ENCODE measurements around the gene ACSL5. TPM values are rescaled to one million over a fixed set of nuclear protein-coding genes. Genes with fewer than 3 reads are reported as not detected.
A peak's percentile ranks its signal among the peaks of the same experiment; 100 is the strongest.

Gene ACSL5
- total RNA-seq, 2 experiments from 2014 or later = 25.3 to 25.4 TPM

DNA sequence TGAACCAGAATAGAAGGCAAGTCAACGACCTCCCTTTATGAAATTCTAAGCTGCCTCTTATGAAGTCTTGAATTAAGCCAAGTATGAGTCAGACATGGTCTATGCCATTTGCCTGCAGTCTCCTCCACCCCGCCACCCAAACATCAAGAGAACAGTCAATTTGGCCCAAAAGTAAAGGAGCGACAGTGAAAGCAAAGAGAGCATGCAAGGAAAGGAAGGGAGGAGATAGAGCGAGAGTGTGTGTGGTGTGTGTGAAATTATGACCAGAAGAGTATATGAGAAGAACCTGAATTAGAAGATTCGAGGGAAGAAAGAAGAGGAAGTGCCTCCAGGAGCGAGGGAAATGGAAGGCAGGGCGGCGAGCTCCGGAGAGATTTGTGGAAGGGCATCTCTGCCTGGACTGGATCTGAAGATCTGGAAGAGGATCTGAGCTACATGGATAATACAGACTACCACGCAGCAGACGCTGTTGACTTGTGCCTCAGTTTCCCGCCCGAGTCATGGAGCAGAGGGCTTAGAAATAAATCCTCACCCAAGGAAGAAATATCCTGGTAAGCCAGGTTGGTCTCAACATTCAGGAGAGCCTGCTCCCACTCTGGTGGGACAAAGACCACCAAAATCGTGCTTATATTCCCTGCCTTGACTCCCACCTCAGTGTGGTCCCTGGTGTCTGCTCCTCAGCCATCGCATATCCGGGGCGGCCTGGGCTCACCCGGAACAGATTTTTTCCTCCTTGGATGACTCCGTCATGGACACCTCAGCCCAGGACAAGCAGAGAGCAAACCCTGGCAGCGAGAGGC, 72.3 kb downstream of the ACSL5 start:
- ChIA-PET CTCF (ENCODE audit: unreplicated experiment) (interaction anchor here (1.1 kb wide), 1 partner anchor 71 kb away, joined by 3 read pairs; no protein-coding TSS in a partner anchor), POLR2A (interaction anchor here (0.7 to 1.6 kb wide), 6 partner anchors 11 to 133 kb away, joined by 3 to 5 read pairs (median 4); no protein-coding TSS in a partner anchor)
- Histone ChIP-seq H2AFZ (ENCODE audit: low read length) (peak overlapping the region; percentile 96), H3K36me3 (ENCODE audit: insufficient read depth, low read length) (peaks cover 65% of the 10 kb centered on the region), H3K4me2 (ENCODE audit: low read length) (peak overlapping the region; percentile 84), H3K4me1 (ENCODE audit: insufficient read depth, low read length, poor library complexity, severe bottlenecking) (peaks cover 30% of the 10 kb centered on the region), H4K20me1 (ENCODE audit: insufficient read depth, low read length) (peaks cover 21% of the 10 kb centered on the region; the same call in 1 of the 2 replicates), H3K9me3 (ENCODE audit: low read length) (no peaks in the 10 kb centered on the region), H3K79me2 (ENCODE audit: insufficient read depth, low read depth, low read length) (peaks cover 68% of the 10 kb centered on the region), H3K9me2 (ENCODE audit: insufficient read depth, low read length) (no peaks in the 10 kb centered on the region), H3K4me3 (ENCODE audit: low read depth, low read length, poor library complexity, severe bottlenecking) (peak overlapping the region; percentile 100), H3K27ac (ENCODE audit: low read depth, low read length, poor library complexity, severe bottlenecking) (peak overlapping the region; percentile 59)
- DNase-seq (ENCODE audit: low spot score) = peak; percentile 8
- intact Hi-C loops (cut with micrococcal nuclease; ENCODE audit: unreplicated experiment) = loop anchor here (2.0 to 5.0 kb wide), 2 partner anchors 69 to 264 kb away; partner anchors contain the start of gene GPAM
- TF ChIP-seq EZH2phosphoT487 (IDR thresholded peaks at IDR 0.05; ENCODE audit: borderline replicate concordance, low read depth, low read length) = no peak
- TF ChIP-seq, protein P1, sequence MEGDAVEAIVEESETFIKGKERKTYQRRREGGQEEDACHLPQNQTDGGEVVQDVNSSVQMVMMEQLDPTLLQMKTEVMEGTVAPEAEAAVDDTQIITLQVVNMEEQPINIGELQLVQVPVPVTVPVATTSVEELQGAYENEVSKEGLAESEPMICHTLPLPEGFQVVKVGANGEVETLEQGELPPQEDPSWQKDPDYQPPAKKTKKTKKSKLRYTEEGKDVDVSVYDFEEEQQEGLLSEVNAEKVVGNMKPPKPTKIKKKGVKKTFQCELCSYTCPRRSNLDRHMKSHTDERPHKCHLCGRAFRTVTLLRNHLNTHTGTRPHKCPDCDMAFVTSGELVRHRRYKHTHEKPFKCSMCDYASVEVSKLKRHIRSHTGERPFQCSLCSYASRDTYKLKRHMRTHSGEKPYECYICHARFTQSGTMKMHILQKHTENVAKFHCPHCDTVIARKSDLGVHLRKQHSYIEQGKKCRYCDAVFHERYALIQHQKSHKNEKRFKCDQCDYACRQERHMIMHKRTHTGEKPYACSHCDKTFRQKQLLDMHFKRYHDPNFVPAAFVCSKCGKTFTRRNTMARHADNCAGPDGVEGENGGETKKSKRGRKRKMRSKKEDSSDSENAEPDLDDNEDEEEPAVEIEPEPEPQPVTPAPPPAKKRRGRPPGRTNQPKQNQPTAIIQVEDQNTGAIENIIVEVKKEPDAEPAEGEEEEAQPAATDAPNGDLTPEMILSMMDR (conservative IDR thresholded peaks at IDR 0.05; ENCODE audit: low read length) = no peak
- BruUV-seq (replicated peaks) = no TSS peak

DNA sequence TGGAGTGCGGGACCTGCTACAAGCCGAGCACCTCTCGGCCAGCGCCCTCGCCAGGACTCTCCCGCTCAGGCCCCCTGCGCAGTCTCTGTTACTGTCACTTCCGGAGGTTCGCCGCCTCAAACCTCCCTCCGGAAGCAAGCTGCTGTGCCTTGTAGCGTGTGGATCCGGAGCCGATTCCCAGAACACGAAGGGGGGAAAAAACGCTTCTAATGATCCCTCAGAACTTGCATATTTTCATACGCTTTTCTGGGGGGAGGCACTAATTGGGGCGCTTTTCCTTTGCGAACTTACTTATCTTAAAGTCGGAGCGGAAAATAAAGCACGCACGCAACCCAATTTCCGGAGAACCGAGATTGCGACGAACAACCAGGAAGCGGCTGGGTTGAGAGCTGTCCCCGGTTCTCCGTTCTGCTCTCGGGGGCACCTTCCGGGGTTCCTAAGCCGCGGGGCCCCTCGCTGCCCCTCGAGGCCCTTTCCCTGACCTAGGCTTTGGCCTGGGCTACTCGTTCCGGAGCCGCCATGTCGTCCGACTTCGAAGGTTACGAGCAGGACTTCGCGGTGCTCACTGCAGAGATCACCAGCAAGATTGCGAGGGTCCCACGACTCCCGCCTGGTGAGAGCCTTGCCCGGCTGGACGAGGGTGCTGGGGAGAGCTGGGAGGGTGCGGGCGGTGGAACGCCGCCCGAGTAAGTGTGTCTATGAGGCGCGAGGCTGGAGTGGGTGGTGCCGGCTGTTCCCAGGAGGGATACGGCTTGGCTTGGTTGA, 73.1 kb downstream of the ACSL5 start, which contains the start of the genes VTI1A and ZDHHC6:
TSS of gene VTI1A (plus strand) at position 361 of the 765 bp plus-strand sequence. CDS start at position 520, 159 bp downstream.
TSS of gene ZDHHC6 (minus strand) at position 60 of the 765 bp plus-strand sequence. CDS start 1,478 bp downstream, outside the sequence.
- no TSS peak for BruUV-seq (replicated peaks)
- peak within 1 kb of the TSS; percentile 100 for H3K4me3 ChIP-seq (ENCODE audit: low read depth, low read length, poor library complexity, severe bottlenecking)

More for the DNA sequence above, 73.1 kb downstream of the ACSL5 start, which contains the start of the genes VTI1A and ZDHHC6:
- Histone ChIP-seq H4K20me1 (ENCODE audit: insufficient read depth, low read length) (peaks cover 21% of the 10 kb centered on the region; the same call in 1 of the 2 replicates), H3K79me2 (ENCODE audit: insufficient read depth, low read depth, low read length) (peaks cover 72% of the 10 kb centered on the region), H3K9me3 (ENCODE audit: low read length) (no peaks in the 10 kb centered on the region), H2AFZ (ENCODE audit: low read length) (peak within 1 kb of the TSS; percentile 96), H3K4me2 (ENCODE audit: low read length) (peak within 1 kb of the TSS; percentile 84), H3K27ac (ENCODE audit: low read depth, low read length, poor library complexity, severe bottlenecking) (peak within 1 kb of the TSS; percentile 59), H3K36me3 (ENCODE audit: insufficient read depth, low read length) (peaks cover 63% of the 10 kb centered on the region), H3K9me2 (ENCODE audit: insufficient read depth, low read length) (no peaks in the 10 kb centered on the region), H3K4me1 (ENCODE audit: insufficient read depth, low read length, poor library complexity, severe bottlenecking) (peaks cover 30% of the 10 kb centered on the region)
- TF ChIP-seq EZH2phosphoT487 (IDR thresholded peaks at IDR 0.05; ENCODE audit: borderline replicate concordance, low read depth, low read length) = no peak
- TF ChIP-seq, protein P1 (conservative IDR thresholded peaks at IDR 0.05; ENCODE audit: low read length) = peak; percentile 42
- peak; percentile 88 for DNase-seq (ENCODE audit: low spot score)
- POLR2A ChIA-PET = interaction anchor here (0.6 to 1.6 kb wide), 6 partner anchors 12 to 259 kb away, joined by 3 to 5 read pairs (median 4); no protein-coding TSS in a partner anchor
- CTCF ChIA-PET (ENCODE audit: unreplicated experiment) = interaction anchor here (1.1 kb wide), 1 partner anchor 72 kb away, joined by 3 read pairs; no protein-coding TSS in a partner anchor
- intact Hi-C loops (cut with micrococcal nuclease; ENCODE audit: unreplicated experiment) = loop anchor here (2.0 to 5.0 kb wide), 2 partner anchors 70 to 265 kb away; partner anchors contain the start of gene GPAM

All from OCI-LY7 (cell line).